ENCODE results near the gene ZNF343. TPM values are rescaled to one million over a fixed set of nuclear protein-coding genes. Genes with fewer than 3 reads are reported as not detected.

ZNF343 gene
- total and polyA plus RNA-seq, 10 of the 15 experiments (the other 5 are each of a cell fraction or from before 2014, with no cell fraction given) = 1.3 to 11.1 (median 9.0) TPM

- FAIRE-seq (no peak), ATAC-seq (no peak), DNase-seq (ENCODE audit: low read depth, low spot score) (no peak)
- Histone ChIP-seq H3K27me3 (replicated peaks in 1 of 2; ENCODE audit: control insufficient read depth in 2 of 2, insufficient read depth in 2 of 2, low read length in 1 of 2) (peaks cover 0 to 4% of the 10 kb centered on the region in 2 experiments; a peak in 3 of 4 replicates), H3K4me1 (ENCODE audit: control insufficient read depth, insufficient read depth, low read length) (0 out of 2 replicates have a peak, but pooled peaks cover 3% of the 10 kb centered on the region), H4K20me1 (ENCODE audit: control insufficient read depth, insufficient read depth) (no peaks in the 10 kb centered on the region), H3K79me2 (ENCODE audit: control insufficient read depth, insufficient read depth, low read length) (no peaks in the 10 kb centered on the region), H3K9ac (ENCODE audit: control insufficient read depth, insufficient read depth, low read length) (no peak overlapping the region), H3K4me3 (no peak overlapping the region), H3K4me2 (ENCODE audit: control insufficient read depth, insufficient read depth) (no peak overlapping the region), H2AFZ (ENCODE audit: control insufficient read depth, low read depth, low read length) (no peak overlapping the region), H3K36me3 (ENCODE audit: control insufficient read depth in 2 of 2, insufficient read depth in 2 of 2, low read length in 1 of 2) (no peaks in the 10 kb centered on the region), H3K9me3 (replicated peaks; ENCODE audit: control insufficient read depth, insufficient read depth, low read length) (no peaks in the 10 kb centered on the region), H3K27ac (ENCODE audit: control insufficient read depth, insufficient read depth) (no peak overlapping the region)
- no TSS peak for BruUV-seq (replicated peaks)
- intact Hi-C loops (cut with micrococcal nuclease; ENCODE audit: unreplicated experiment) = no loop called here
- TF ChIP-seq NR2F1 (conservative IDR thresholded peaks at IDR 0.05) (no peak), POU2F2 (IDR thresholded peaks at IDR 0.05; ENCODE audit: borderline replicate concordance, low read depth, low read length) (no peak), STAT1 (conservative IDR thresholded peaks at IDR 0.05) (no peak), KAT2A (conservative IDR thresholded peaks at IDR 0.05; ENCODE audit: control insufficient read depth, low read depth, low read length) (no peak), IRF5 (IDR thresholded peaks at IDR 0.05; ENCODE audit: borderline replicate concordance) (no peak), ELK1 (IDR thresholded peaks at IDR 0.05; ENCODE audit: low read depth, low read length) (no peak)
- 75% methylated on average over 3 of the region's 3 CpGs for WGBS (ENCODE audit: insufficient coverage, insufficient replicate concordance, low lambda C conversion rate, missing lambda C conversion rate)
- in situ Hi-C loops (cut with MboI) = no loop called here
- RAD21 ChIA-PET (ENCODE audit: unreplicated experiment) = no interaction called here
- SMC1A ChIA-PET (ENCODE audit: uncharacterized antibody, unreplicated experiment) = interaction anchor here (1.1 to 1.3 kb wide), 2 partner anchors 10 to 12 kb away, joined by 3 read pairs; partner anchors contain the start of gene ZNF343
- CTCF ChIA-PET = interaction anchor here (1.0 to 5.4 kb wide), 13 partner anchors 9 to 480 kb away, joined by 3 to 86 read pairs (median 5); partner anchors contain the start of genes SNRPB and ZNF343
- POLR2A ChIA-PET = interaction anchor here (1.2 kb wide), 1 partner anchor 132 kb away, joined by 4 read pairs; the partner anchor contains the start of gene NOP56
Measured at GRCh38 chr20:2520617-2521016, 11.9 kb upstream of the ZNF343 start.
